Neural cell (in vitro differentiated cells): ENCODE measurements around the gene IER3.

Experiments used
- EP300 ChIP-seq: fragments of 450-650 bp; conservative IDR thresholded peaks from 2 replicates; pipeline ENCODE4 v1.6.1; 2014; ENCODE audit warnings: antibody characterized with exemption, mild to moderate bottlenecking, moderate library complexity; ENCODE audit not compliant: poor library complexity, severe bottlenecking
- EZH2 ChIP-seq: fragments of 200-600, 300-800 bp; shearing (Covaris generic), sonication (generic); IDR thresholded peaks from 2 replicates; pipeline ENCODE4 v1.6.1; 2014; ENCODE audit warnings: antibody characterized with exemption, low read length, borderline replicate concordance, mild to moderate bottlenecking; ENCODE audit not compliant: insufficient read depth, poor library complexity, severe bottlenecking
- MXI1 ChIP-seq: fragments of 450-650 bp; conservative IDR thresholded peaks from 2 replicates; pipeline ENCODE4 v1.6.1; 2014; ENCODE audit warnings: antibody characterized with exemption, mild to moderate bottlenecking; ENCODE audit not compliant: poor library complexity, severe bottlenecking
- POLR2AphosphoS5 ChIP-seq: IDR thresholded peaks from 2 replicates; pipeline ENCODE4 v1.6.1; 2012
- RAD21 ChIP-seq: fragments of 450-650 bp; conservative IDR thresholded peaks from 2 replicates; pipeline ENCODE4 v1.6.1; 2014; ENCODE audit warnings: antibody characterized with exemption, mild to moderate bottlenecking, moderate library complexity
- SMC3 ChIP-seq: fragments of 450-650 bp; conservative IDR thresholded peaks from 2 replicates; pipeline ENCODE4 v1.6.1; 2014; ENCODE audit warnings: antibody characterized with exemption, mild to moderate bottlenecking, moderate library complexity; ENCODE audit not compliant: poor library complexity
- TAF1 ChIP-seq: IDR thresholded peaks from 2 replicates; pipeline ENCODE4 v1.6.1; 2012; ENCODE audit warnings: low read depth
- TF ChIP-seq, protein P1 (sequence below): IDR thresholded peaks from 2 replicates; pipeline ENCODE4 v1.6.1; 2012; ENCODE audit warnings: borderline replicate concordance
- TF ChIP-seq, protein P2 (sequence below): fragments of 450-650 bp; IDR thresholded peaks from 2 replicates; pipeline ENCODE4 v1.5.1; 2014; ENCODE audit warnings: antibody characterized with exemption, mild to moderate bottlenecking, moderate library complexity; ENCODE audit not compliant: poor library complexity, severe bottlenecking

DNA sequence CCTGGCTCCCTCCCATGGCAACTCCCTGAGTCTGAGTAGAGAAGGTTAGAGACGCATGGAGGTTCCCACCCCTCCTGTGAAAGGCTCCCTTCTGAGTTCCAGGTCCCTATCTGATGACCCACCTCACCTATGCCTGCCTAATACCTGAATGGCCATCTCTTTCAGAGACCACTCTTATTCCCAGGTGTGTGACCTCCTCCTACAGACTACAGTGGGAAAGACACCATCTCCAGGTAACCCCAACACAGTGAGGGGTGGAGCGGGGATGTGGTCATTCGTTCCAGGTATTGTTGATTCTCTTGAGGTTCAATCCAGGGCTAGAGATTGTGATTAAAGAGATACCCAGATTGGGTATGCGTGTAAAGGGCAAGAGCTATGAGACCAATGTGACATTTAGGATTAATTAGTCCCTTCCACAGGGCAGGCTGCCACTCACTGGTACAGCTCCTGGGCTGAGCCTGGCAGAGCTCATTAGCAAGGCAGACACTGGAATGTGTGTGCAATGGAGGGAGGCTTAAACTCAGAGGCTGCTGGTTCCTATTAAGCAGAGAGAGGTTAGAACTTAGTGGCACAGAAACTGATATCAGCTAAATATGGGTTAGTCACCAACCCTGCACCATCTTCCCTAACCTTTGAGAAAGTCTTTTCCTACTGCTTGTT, 46.5 kb upstream of the IER3 start:
- TF ChIP-seq, protein P1, sequence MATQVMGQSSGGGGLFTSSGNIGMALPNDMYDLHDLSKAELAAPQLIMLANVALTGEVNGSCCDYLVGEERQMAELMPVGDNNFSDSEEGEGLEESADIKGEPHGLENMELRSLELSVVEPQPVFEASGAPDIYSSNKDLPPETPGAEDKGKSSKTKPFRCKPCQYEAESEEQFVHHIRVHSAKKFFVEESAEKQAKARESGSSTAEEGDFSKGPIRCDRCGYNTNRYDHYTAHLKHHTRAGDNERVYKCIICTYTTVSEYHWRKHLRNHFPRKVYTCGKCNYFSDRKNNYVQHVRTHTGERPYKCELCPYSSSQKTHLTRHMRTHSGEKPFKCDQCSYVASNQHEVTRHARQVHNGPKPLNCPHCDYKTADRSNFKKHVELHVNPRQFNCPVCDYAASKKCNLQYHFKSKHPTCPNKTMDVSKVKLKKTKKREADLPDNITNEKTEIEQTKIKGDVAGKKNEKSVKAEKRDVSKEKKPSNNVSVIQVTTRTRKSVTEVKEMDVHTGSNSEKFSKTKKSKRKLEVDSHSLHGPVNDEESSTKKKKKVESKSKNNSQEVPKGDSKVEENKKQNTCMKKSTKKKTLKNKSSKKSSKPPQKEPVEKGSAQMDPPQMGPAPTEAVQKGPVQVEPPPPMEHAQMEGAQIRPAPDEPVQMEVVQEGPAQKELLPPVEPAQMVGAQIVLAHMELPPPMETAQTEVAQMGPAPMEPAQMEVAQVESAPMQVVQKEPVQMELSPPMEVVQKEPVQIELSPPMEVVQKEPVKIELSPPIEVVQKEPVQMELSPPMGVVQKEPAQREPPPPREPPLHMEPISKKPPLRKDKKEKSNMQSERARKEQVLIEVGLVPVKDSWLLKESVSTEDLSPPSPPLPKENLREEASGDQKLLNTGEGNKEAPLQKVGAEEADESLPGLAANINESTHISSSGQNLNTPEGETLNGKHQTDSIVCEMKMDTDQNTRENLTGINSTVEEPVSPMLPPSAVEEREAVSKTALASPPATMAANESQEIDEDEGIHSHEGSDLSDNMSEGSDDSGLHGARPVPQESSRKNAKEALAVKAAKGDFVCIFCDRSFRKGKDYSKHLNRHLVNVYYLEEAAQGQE = no peak
- TF ChIP-seq, protein P2, sequence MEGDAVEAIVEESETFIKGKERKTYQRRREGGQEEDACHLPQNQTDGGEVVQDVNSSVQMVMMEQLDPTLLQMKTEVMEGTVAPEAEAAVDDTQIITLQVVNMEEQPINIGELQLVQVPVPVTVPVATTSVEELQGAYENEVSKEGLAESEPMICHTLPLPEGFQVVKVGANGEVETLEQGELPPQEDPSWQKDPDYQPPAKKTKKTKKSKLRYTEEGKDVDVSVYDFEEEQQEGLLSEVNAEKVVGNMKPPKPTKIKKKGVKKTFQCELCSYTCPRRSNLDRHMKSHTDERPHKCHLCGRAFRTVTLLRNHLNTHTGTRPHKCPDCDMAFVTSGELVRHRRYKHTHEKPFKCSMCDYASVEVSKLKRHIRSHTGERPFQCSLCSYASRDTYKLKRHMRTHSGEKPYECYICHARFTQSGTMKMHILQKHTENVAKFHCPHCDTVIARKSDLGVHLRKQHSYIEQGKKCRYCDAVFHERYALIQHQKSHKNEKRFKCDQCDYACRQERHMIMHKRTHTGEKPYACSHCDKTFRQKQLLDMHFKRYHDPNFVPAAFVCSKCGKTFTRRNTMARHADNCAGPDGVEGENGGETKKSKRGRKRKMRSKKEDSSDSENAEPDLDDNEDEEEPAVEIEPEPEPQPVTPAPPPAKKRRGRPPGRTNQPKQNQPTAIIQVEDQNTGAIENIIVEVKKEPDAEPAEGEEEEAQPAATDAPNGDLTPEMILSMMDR = no peak
- TF ChIP-seq POLR2AphosphoS5 (no peak), EP300 (no peak), SMC3 (no peak), EZH2 (no peak), RAD21 (no peak), MXI1 (no peak), TAF1 (no peak)
